Pancreas (tissue), 10 donors: ENCODE data around the gene CDC14B. TPM values are rescaled to one million over a fixed set of nuclear protein-coding genes. Genes with fewer than 3 reads are reported as not detected.

Experiments
- ATAC-seq, 4 donors: fragments of 200-7000 bp; cut with Tn5 transposase; one replicate each; pipeline versions ENCODE4 v1.8.0 to v1.9.1; 2020; ENCODE audit warnings: mild to moderate bottlenecking in 4 of 4, moderate library complexity in 4 of 4
- DNase-seq, 6 donors: peaks; one replicate each; pipeline ENCODE4 v3.0.0-alpha.2; 2020
- FAIRE-seq: peaks from 2 replicates; lab custom pipeline; 2012; peaks lifted over from hg19 to GRCh38; lab: Jason Lieb, UNC
- H3K27ac ChIP-seq, 4 donors: fragments of 200-600 bp; sonication (generic); 1 replicate in 3 of 4; 2 replicates in 1 of 4; pipeline versions ENCODE4 v1.5.0 to v1.8.0; 2020
- H3K27me3 ChIP-seq, 4 donors: fragments of 200-600 bp; one replicate each; pipeline ENCODE4 v1.8.0; 2021
- H3K36me3 ChIP-seq, 3 donors: fragments of 200-600 bp; sonication (generic) in 1 of 3; one replicate each; pipeline versions ENCODE4 v1.5.0 to v1.8.0; 2020 to 2021
- H3K4me1 ChIP-seq, 3 donors: fragments of 200-600 bp; one replicate each; pipeline ENCODE4 v1.8.0; 2021
- H3K4me3 ChIP-seq, 4 donors: fragments of 200-600 bp; sonication (generic) in 2 of 4; one replicate each; pipeline versions ENCODE4 v1.5.0 to v1.8.0; 2020 to 2021
- H3K9me3 ChIP-seq, 4 donors: fragments of 200-600 bp; one replicate each; pipeline ENCODE4 v1.8.0; 2021
- WGBS, 2 donors: extraction: QIAGEN DNeasy Blood & Tissue Kit; methylation state at CpG; one replicate each; pipeline ENCODE4 v1.1.7; 2013; 5-methylcytosine and 5-hydroxymethylcytosine counted together
- intact Hi-C, 3 donors: fragments of 100-400 bp; cut with DNase I; formaldehyde crosslinking; loops; one replicate each; pipeline versions ENCODE4 v1.11.1 to v1.14.2; 2022
- polyA plus RNA-seq, 2 donors: library from polyadenylated mRNA; stranded (reverse); fragments of 200-250 nt; gene quantifications; one replicate each; pipeline ENCODE4 v1.2.3, GENCODE V29; 2013
- total RNA-seq, 6 donors: library from RNA; stranded (reverse); fragmentation: NEBNext Ultra II Directional in 4 of 6; extraction: Animal tissue kit (Norgen Biotek cat#: 25700) in 4 of 6; gene quantifications; one replicate each; pipeline versions ENCODE4 v1.2.1 to v1.2.4, GENCODE V29; 2021 to 2023
- TF ChIP-seq, protein P1 (sequence below), 4 donors: fragments of 200-600 bp; sonication (generic) in 3 of 4; IDR thresholded peaks; one replicate each; pipeline versions ENCODE4 v1.5.0 to v1.8.0; 2021; ENCODE audit warnings: antibody characterized with exemption in 4 of 4
- donor health status: healthy with polysubstance abuse.
- donor health status: DM: no; HTN: no; CAD: no; lungs with moderate emphysema.
- donor health status: DM: no; HTN: no; CAD: no.
- donor health status: control.
- donor health status: control.
- donor health status: Bipolar disorder and iron deficiency.
- donor health status: DM: yes; HTN: yes; CAD: no.
- donor health status: DM: no; HTN: no; CAD: no.
- donor health status: DM: no; HTN: no; CAD: no.
- donor health status: DM: yes; HTN: yes; CAD: no.

CDC14B gene
- total and polyA plus RNA-seq, 8 donors: 4.6 to 19.3 (median 11.4) TPM

DNA sequence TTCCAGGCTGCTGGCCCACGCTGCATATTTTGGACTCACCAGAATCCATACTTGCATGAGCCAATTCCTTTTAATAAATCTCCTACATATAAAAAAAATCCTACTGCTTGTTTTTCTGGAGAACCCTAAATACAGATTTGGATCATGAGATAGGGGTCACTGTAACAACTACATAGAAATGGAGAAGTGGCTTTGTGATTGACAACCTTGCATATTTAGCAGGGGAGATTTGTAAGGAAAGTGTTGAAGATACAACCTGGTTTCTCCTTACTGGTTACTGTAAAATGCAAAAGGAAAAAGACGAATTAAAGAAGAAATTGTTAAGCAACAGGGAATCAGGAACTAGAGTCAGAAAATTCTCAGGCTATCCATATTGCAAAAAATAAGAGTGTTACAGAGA is 94.9 kb downstream of the CDC14B start:
- H3K27me3 ChIP-seq: no peaks in the 10 kb centered on the region
- peaks cover 0 to 25% (median 0%) of the 10 kb centered on the region in 3 donors for H3K36me3 ChIP-seq
- ATAC-seq: no peak
- H3K4me1 ChIP-seq: no peaks in the 10 kb centered on the region
- 87 to 88% methylated on average over 2 of the region's 2 CpGs for WGBS, 2 donors
- no peak for FAIRE-seq
- DNase-seq: no peak
- TF ChIP-seq, protein P1, sequence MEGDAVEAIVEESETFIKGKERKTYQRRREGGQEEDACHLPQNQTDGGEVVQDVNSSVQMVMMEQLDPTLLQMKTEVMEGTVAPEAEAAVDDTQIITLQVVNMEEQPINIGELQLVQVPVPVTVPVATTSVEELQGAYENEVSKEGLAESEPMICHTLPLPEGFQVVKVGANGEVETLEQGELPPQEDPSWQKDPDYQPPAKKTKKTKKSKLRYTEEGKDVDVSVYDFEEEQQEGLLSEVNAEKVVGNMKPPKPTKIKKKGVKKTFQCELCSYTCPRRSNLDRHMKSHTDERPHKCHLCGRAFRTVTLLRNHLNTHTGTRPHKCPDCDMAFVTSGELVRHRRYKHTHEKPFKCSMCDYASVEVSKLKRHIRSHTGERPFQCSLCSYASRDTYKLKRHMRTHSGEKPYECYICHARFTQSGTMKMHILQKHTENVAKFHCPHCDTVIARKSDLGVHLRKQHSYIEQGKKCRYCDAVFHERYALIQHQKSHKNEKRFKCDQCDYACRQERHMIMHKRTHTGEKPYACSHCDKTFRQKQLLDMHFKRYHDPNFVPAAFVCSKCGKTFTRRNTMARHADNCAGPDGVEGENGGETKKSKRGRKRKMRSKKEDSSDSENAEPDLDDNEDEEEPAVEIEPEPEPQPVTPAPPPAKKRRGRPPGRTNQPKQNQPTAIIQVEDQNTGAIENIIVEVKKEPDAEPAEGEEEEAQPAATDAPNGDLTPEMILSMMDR (IDR thresholded peaks at IDR 0.05): no peak
- intact Hi-C loops: no loop called here
- H3K4me3 ChIP-seq: no peak overlapping the region
- no peak overlapping the region for H3K27ac ChIP-seq
- H3K9me3 ChIP-seq: no peaks in the 10 kb centered on the region

DNA sequence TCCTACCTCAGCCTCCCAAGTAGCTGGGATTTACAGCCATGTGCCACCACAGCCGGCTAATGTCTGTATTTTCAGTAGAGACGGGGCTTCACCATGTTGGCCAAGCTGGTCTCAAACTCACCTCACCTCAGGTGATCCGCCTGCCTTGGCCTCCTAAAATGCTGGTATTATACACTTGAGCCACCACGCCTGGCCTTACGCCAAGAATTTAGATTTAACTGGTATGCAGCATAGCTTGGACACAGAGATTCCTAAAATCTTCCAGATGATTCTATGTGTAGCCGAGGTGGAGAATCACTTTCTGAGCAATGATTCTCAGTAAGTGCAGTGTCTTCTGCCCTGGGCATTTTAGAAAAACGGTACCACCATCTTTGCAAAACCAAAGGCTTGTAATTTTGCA is 95.6 kb downstream of the CDC14B start:
- no peaks in the 10 kb centered on the region for H3K4me1 ChIP-seq
- no peaks in the 10 kb centered on the region for H3K27me3 ChIP-seq
- WGBS, 2 donors: 89 to 95% methylated on average over 7 of the region's 7 CpGs
- no peaks in the 10 kb centered on the region for H3K9me3 ChIP-seq
- peaks cover 0 to 25% (median 0%) of the 10 kb centered on the region in 3 donors for H3K36me3 ChIP-seq
- FAIRE-seq: no peak
- intact Hi-C loops: no loop called here
- DNase-seq: no peak
- H3K4me3 ChIP-seq: no peak overlapping the region
- TF ChIP-seq, protein P1 (IDR thresholded peaks at IDR 0.05): no peak
- no peak overlapping the region for H3K27ac ChIP-seq
- no peak for ATAC-seq

DNA sequence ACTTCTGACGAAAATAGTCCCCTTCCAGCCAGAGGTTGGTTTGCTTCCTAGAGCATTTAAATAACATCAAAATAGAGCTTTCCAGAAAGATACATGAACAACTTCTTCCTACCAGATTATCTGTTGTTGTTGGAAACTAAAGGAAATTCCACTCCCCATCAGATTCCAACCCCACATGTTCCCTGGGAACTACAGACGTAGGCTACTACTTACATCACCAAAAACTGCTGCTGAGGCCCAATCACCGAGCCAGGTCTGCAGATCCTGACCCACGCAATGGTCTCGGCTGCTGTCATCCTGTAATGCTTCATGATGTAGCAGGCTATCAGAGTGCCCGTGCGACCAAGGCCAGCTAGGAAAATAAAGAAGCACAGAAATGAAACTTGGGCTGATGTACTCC is 96.3 kb downstream of the CDC14B start:
- intact Hi-C loops: no loop called here
- no peak for DNase-seq
- Histone ChIP-seq H3K4me1 (no peaks in the 10 kb centered on the region), H3K36me3 (peaks cover 0 to 25% (median 0%) of the 10 kb centered on the region in 3 donors), H3K4me3 (no peak overlapping the region), H3K27ac (no peak overlapping the region), H3K27me3 (no peaks in the 10 kb centered on the region), H3K9me3 (no peaks in the 10 kb centered on the region)
- no peak for ATAC-seq
- TF ChIP-seq, protein P1 (IDR thresholded peaks at IDR 0.05): no peak
- 88 to 90% methylated on average over 7 of the region's 7 CpGs for WGBS, 2 donors
- no peak for FAIRE-seq

DNA sequence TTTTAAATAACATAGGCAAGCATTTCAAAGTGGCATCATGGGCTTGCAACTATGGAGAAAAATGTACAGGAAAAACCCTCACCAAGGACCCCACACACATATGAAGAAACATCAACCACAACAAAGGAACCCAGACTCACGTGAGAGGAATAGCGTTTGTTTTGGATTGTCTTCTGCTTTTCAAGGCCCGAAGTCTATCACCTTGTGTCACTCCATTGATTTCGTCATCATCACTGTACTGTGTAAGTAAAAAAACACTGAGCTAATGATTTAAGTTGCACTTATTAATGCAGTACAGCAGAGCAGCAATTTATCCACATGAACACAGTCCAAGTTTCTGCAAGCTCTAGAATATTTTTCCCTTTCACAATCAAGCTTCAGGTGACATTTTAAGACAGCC is 97.3 kb downstream of the CDC14B start:
- H3K9me3 ChIP-seq: no peaks in the 10 kb centered on the region
- H3K36me3 ChIP-seq: peaks cover 0 to 25% (median 0%) of the 10 kb centered on the region in 3 donors

DNA sequence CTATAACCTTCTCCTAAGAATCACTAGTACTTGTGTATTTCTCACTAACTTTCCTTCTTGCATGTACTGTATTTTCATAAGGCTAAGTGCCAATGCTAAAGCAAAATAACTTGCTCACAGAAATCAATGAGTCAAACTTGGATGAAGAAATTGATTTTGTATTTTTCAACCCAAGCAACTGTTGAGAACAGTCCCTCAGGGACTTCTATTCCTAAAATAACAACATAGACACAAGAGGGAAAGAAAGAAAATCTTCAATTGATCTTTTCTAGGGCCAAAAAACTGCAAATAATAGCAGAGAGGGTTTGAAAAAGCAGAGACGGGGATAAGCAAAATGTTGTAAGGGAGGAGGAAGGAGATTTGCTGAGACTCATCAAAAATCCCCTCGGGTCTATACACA is 99.9 kb downstream of the CDC14B start:
- 71 to 84% methylated on average over 2 of the region's 2 CpGs for WGBS, 2 donors
- ATAC-seq (no peak), FAIRE-seq (no peak)

More for the DNA sequence above, 97.3 kb downstream of the CDC14B start:
- DNase-seq (no peak), ATAC-seq (no peak), FAIRE-seq (no peak)
- intact Hi-C loops: no loop called here
- no peaks in the 10 kb centered on the region for H3K4me1 ChIP-seq
- 53 to 58% methylated on average over 4 of the region's 4 CpGs for WGBS, 2 donors
- no peak overlapping the region for H3K27ac ChIP-seq
- H3K27me3 ChIP-seq: no peaks in the 10 kb centered on the region
- TF ChIP-seq, protein P1 (IDR thresholded peaks at IDR 0.05): no peak
- H3K4me3 ChIP-seq: no peak overlapping the region

More for the DNA sequence above, 99.9 kb downstream of the CDC14B start:
- Histone ChIP-seq H3K4me3 (no peak overlapping the region), H3K4me1 (no peaks in the 10 kb centered on the region), H3K36me3 (peaks cover 0 to 29% (median 0%) of the 10 kb centered on the region in 3 donors), H3K27ac (no peak overlapping the region), H3K27me3 (no peaks in the 10 kb centered on the region), H3K9me3 (no peaks in the 10 kb centered on the region)
- no peak for DNase-seq
- intact Hi-C loops: no loop called here
- TF ChIP-seq, protein P1 (IDR thresholded peaks at IDR 0.05): no peak
